Anterior cingulate cortex (tissue), 58 donors: ENCODE data around the gene ADK.
"Not testable (repeated sequence)": the region's sequence is repeated elsewhere in the genome, so short reads cannot be mapped to it uniquely, and the experiment has no call there.

ENCODE experiments used
- DNase-seq, 58 donors: peaks; one replicate each; lab custom pipeline; 2025; lab: John Stamatoyannopoulos, UW

Gene ADK

DNA sequence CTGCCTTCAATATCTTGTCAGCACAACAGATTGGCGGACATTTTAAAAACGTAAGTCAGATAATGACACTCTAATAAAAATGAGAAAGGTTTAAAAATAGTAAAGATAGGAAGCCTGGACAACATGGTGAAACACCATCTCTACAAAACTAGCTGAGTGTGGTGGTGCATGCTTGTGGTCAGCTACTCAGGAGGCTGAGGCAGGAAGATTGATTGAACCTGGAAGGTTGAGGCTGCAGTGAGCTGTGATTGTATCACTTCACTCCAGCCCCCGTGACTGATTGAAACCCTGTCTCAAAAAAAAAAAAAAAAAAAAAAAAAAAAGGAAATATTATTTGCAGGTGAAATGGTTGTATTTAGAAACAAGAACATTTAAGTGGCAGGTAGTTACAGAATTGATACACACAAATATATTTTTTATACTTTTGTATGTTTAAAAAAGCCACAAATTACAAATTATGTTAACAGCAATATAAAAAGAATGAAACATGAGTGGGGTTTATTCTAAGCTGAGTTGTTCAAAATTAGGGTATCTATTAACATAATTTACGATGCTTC lies 141.9 kb downstream of the ADK start:
- DNase-seq = no peak

DNA sequence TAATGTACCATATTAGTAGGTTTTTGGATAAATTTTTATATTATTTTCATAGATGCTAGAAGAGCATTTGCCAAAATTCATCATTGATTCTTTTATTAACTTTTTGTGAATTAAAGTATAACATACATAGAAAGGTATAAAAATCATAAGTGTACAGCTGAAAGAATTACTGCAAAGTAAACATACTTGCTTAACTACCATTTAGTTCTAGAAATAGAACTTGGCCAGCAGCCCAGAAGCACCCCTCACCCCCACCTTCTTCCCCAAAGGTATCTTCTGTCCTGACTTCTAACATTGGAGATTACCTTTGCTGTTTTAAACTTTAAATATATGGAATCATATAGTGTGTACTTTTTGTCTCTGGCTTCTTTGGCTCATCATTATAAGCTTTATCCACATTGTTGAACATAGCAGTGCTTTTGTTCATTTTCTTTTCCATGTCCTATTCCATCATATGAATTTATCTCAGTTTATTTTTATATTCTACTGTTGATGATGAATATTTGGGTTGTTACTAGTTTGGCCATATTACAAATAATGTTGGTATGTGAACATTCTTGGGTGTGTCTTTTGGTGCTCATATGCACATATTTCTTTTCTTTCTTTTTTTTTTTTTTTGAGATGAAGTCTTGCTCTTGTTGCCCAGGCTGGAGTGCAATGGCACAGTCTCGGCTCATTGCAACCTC lies 142.8 kb downstream of the ADK start:
- no peak for DNase-seq

DNA sequence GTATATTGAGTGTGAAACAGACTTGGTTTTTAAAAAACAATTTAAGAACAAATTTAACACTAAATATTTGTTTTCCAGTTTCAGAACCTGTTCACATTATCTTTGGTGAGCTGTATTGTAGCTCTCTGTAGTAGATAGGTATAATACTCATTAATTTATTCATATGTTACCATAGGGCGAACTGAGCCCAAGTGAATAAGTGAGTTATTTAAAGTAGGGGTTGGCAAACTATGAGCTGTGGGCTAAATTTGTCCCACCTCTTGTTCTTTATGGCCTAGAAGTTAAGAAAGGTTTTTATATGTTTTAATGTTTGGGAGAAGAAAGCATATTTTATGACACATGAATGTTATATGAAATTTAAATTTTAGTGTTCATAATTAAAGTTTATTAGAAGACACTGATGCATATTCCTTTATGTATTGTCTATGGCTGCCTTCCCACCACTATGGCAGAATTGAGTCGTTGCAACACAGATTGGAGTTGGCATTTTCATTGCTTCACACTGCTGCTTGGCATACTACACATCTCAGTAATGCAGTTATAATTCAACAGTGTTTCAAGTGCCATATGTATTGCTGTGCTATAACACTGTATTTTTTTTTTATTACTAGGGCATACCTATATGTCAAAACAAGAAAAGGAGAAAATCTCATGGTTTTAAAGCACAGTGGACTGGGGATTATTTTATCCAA lies 146.5 kb downstream of the ADK start:
- DNase-seq = no peak

DNA sequence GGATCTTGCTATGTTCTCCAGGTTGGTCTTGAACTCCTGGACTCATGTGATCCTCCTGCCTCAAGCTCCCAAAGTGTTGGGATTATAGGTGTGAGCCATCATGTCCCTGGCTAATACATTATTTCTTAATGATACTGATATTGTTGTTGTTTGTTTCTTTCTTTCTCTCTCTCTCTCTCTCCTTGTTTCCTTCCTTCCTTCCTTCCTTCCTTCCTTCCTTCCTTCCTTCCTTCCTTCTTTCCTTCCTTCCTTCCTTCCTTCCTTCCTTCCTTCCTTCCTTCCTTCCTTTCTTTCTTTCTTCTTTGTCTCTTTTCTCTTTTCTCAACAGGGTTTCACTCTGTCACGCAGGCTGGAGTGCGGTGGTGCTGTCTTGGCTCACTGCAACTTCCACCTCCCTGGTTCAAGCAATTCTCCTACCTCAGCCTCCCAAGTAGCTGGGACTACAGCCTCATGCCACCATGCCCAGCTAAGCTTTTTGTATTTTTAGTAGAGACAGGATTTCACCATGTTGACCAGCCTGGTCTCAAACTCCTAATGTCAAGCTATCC lies 149.1 kb downstream of the ADK start:
- not testable (repeated sequence) for DNase-seq

DNA sequence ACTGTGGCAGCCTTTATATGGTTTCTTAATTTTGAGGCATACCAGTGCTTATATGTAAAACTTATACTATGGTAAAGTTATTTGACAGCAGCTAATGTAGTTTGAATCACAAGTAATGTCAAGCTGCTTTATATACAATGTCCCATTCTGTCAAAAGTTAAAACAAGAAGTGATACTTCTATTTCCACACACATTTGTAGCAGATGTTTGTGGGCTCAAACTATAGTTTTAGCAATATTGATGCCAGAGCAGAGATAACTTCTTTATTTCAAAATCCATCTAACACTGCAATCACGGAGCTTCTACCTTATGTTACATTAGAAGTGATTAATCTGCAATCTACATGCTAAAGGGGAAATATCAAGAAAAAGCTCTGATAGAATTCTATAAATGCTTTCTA lies 149.6 kb downstream of the ADK start:
- no peak for DNase-seq

DNA sequence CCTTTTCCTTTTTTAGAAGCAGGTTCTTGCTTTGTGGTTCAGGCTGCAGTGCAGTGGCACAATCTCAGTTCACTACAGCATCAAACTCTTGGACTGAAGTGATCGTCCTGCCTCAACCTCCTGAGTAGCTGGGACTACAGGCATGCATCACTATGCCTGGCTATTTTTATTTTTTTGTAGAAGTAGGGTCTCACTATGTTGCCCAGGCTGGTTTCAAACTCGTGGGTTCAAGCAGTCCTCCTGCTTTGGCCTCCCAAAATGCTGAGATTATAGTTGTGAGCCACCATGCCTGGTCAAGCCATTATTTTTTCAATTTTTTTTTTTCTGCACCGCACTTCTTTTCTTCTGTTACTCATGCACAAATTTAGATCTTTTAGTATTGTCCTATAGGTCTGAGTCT lies 154.7 kb downstream of the ADK start:
- DNase-seq = no peak

DNA sequence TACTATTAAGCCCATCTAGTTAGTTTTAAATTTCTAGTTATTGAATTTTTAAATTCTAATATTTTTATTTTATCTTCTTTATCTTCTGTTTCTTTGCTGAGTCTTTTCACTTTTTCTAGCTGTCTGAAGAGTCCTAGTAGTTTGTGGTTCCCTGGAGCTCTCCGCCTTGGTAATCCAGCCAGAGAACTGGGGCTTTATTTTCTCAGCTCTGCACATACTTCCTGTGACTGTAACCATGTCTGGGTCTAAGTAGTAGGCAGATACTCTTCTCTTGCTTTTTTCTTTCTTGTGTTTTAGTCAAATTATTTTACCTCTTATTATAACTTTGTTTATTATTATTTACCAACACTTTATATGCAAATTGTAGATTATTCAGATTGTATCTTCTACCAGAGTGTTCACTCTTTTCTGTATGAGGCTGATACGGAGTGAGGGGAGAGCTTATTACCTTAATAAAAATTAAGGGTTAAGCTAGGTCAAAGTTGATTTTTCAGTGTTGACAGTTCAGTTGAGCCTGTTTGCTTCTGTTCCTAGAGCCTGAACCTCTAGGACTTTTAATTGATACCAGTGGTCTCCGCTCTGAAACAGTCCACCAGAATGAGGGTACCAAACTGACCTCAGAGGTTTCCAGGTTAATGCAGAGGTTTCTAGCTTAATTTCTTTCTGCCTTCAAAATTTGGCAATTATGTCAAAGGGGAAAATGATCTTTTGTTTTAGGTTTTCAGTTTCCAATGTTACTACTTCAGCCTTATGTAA lies 155.4 kb downstream of the ADK start:
- no peak for DNase-seq

DNA sequence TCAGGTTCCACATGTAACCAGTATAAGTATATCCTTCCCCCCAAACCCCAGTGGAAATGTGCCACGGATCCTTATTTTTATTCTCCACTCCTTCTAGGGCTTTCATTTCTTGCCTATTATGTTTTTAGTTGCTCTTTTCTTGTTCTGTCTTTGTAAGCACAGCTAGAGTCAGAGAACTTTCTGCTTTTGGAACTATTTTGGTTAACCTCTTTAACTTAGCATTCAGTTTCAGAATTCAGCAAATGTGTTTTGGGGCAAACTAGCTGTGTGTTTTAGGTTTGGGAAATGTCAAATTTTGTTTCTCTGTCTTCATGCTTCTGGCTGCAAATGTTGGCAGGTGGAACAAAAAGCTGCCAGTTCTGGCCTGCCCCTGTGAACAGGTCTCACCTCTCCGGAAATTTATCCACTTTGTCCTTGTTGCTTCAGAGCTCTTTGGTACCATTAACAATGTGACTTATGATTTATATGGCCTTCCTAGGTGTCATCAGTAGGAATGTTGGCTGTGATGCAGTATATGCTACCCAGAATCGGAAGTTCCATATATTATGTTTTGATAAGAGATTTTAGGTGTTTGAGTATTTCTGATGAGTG lies 156.1 kb downstream of the ADK start:
- DNase-seq = no peak

DNA sequence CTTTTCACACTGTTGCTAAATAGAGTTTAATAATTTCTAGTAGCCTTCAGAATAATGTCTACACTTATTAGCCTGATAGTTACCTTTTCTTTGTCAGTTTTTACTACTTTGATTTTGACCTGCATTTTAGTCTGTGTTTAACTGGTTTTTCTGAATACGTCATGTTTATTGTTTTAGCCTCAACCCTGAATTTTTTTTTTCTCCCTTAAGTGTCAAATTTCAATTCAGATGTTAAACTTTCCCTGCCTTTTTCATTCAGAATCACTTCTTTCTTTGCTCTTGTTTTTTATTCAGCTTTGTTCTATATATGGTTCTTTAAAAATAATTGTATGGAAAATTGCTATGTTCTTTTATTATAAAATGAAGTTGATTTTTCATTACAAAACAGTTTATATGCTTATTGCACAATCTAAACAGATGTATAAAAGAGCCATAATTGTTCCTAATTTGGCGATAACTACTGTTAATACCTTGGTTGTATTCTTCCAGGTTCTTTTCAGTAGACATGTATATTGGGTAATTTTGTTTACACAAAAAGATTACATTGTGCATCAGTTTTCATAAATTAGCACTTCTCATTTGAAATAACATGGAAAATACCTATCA lies 159.7 kb downstream of the ADK start:
- DNase-seq = no peak

DNA sequence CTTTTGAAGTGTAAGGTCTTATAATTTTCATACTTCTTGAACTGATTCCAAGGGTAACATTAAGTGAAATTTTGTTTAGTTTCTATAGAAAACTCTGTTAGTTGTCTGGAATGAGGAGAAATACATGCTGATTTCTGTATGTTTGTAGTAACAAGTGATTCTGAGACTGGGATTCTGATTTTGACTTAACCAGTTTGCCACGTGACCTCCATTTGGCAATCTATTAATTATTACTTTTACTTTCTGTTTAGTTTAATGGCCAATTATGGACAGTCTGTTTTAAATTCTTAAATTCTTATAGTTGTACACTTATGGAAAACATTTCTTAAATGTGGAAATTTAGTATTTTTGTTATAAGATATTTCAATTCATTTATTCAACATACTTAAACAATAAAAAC lies 163.1 kb downstream of the ADK start:
- DNase-seq = no peak

DNA sequence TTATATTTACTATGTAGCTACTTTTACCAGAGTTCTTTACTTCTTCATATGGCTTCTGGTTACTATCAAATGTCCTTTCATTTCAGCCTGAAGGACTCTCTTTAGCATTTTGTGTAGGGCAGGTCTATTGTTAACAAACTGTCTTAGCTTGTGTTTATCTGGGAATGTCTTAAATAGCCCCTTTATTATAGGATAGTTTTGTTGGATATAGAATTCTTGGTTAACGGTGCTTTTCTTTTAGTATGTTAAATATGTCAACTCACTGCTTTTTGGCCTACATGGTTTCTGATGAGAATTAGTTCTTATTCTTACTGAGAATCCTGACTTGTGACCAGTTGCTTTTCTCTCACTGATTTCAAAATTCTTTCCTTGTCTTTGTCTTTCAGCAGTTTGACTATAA lies 169.0 kb downstream of the ADK start:
- no peak for DNase-seq

DNA sequence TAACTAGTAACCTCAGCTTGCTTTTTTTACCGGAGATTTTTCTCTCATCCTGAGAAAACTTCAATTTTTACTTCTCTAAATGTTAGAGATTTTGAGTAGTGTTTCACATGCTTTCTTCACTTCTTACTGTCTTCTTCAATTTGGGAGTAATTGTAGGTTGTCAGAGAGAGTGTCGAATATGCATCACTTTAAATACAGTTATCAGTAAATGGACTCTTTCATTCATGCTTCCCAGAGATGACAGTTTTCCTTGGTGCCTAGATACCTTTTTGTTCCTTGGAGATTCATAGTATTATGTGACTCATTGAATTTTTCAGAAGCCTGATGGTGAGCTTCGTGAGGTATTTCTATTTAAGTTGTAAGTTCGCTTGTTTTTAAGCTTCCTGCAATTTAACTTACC lies 169.7 kb downstream of the ADK start:
- no peak for DNase-seq

DNA sequence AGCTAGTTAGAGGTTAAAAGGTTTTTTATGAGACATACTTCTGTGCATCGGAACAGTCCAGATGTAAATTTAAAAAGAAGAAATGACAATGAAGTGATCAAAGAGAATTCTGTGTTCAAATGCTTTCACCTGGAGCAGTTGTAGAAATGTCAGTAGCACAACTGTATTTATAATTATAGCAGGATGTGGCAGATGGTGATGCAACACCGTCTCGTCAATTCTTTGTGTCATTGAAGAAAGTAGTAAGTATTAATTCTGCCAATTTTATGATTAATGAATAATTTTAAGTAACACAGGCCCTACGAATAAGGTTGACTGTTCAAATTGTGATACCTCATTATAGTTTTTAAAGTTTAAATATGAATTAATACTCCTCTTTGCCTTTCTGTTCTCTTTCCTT lies 171.1 kb downstream of the ADK start:
- no peak for DNase-seq

DNA sequence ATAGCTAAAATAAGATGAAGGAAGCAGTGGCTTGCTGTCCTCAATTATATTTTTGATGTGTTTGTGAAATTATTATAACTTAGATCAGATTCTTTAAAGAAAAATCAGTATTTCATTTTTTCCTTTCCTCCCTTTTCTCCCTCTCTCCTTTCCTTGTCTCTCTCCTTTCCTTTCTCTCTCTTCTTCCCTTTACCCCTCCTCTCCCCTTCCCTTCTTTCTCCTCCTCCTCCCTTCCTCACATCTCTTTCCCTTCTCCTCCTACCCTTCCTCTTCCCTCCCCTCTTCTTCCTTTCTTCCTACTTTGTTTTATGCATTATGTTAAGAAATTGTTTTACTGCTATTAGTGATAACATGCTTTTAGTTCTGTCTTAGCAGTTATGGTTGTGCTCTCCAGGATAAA lies 171.5 kb downstream of the ADK start:
- no peak for DNase-seq

DNA sequence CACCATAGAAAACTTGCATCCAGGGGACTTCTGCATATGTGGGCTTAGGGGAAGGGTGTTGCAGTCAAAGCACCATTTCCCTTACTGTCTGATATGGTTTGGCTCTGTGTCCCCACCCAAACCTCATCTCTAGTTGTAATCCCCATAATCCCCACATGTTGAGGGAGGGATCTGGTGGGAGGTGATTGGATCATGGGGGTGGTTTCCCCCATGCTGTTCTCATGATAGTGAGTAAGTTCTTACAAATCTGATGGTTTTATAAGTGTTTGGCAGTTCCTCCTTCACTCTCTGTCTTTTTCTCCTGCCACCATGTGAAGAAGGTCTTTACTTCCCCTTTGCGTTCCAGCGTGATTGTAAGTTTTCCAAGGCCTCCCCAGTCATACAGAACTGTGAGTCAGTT lies 177.4 kb downstream of the ADK start:
- DNase-seq = no peak

DNA sequence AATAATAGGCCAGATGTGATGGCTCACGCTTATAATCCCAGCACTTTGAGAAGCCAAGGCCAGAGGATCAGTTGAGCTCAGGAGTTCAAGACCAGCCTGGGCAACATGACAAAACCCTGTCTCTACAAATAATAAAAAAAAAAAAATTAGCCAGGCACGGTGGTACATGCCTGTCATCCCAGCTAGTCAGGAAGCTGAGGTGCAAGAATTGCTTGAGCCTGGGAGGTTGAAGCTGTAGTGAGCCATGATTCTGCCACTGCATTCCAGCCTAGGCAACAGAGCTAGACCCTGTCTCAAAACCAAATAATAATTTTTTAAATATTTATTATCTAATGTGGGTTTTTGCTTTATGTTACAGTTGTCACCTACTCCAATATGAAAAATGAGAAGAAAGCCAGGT lies 178.9 kb downstream of the ADK start:
- DNase-seq = no peak

DNA sequence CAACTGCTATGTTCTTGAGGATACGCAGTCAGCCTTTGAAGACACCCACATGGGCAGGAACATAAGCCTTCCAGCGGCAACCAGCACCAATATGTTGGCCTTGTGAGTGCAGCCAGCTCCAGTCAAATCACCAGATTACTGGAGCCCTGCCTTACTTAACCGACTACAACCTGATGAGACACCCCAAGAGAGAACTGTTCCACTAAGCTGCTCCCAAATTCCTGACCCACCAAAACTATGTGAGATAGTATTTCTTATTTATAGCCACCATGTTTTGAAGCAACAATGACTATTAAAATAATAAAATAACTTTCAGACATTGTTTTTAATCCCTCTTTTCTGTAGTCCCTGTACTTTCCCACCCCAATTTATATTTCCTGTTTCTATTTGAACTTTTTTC lies 179.6 kb downstream of the ADK start:
- no peak for DNase-seq

DNA sequence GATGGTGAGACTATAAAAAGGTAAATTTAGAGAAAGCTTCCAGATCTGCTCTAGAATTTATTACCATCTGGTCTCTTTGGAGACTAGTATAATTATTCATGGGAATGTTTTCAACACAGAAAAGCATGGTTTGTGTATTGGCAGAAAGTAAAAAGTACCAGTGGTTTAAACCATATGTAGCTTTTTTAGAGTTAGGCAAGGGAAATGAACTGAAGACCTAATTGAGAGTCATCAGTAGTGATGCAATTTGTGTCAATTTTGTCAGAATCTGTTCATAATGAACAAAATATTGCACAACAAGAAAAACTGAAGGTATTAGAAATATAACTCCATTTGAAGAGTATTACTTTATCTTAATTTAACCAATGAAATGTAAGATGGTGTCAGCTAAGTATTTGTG lies 181.4 kb downstream of the ADK start:
- peak in 1 of 58 donors; percentile 9 for DNase-seq

DNA sequence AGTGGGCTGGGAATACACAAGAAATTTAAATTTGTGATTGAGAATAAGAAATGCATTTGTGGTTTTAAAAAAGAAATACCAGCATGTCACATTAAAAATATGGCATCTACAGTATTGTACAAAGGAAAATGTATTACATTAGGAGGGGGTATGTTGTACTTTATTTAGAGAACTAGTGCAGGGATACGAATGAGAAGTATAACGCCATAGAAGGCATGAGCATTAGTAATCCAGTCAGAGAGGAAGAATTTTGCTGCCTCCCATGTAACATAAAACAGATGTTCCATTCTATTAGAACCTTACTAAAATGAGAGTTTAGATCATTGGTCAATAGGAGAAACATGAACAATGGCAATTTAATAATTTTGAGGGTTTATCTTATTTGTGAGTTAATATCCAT lies 182.2 kb downstream of the ADK start:
- no peak for DNase-seq

DNA sequence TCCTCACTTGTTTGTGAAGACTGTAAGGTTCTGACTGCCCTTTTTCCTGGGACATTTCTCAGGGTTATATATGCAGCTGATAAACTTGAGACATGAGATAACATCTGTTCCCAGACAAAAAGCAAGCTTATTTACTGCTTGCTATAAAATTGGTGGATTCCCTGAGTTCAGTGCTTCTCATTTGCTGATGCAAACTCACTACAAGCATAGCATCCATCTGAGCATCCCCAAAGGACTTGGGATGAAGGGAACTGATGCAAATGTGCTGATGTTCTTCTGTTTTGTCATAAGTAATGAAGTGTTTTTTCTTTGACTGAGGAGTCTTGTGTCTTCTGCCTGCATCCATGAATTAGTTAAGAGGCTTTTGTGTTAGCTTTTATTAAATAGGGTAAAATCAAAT lies 183.2 kb downstream of the ADK start:
- no peak for DNase-seq
